GM12878 (cell line): ENCODE measurements around the gene MCM9. TPM values are rescaled to one million over a fixed set of nuclear protein-coding genes. Genes with fewer than 3 reads are reported as not detected.

ENCODE experiments used
- ASH2L ChIP-seq: fragments of 300-600, 200-600 bp; sonication (generic); IDR thresholded peaks from 2 replicates; pipeline ENCODE4 v1.6.1; 2017; ENCODE audit warnings: low read depth, mild to moderate bottlenecking, borderline replicate concordance
- ATF7 ChIP-seq: fragments of 450-650 bp; IDR thresholded peaks from 2 replicates; pipeline ENCODE4 v1.6.1; 2016; ENCODE audit warnings: low read depth, mild to moderate bottlenecking
- CBFB ChIP-seq: IDR thresholded peaks from 2 replicates; pipeline ENCODE4 v1.6.1; 2016; ENCODE audit warnings: antibody characterized with exemption, low read depth
- HDAC2 ChIP-seq: fragments of 200-600 bp; sonication (generic); IDR thresholded peaks from 2 replicates; pipeline ENCODE4 v1.6.1; 2017
- MYC ChIP-seq: IDR thresholded peaks from 2 replicates; pipeline ENCODE4 v1.6.1; 2011; ENCODE audit warnings: mild to moderate bottlenecking, low read length, moderate library complexity, inconsistent platforms; ENCODE audit not compliant: insufficient read depth, insufficient replicate concordance, insufficient read length, severe bottlenecking
- NFIC ChIP-seq: IDR thresholded peaks from 2 replicates; pipeline ENCODE4 v1.6.1; 2012; ENCODE audit warnings: low read depth, mild to moderate bottlenecking, inconsistent platforms, low read length, moderate library complexity
- POU2F2 ChIP-seq: IDR thresholded peaks from 3 replicates; pipeline ENCODE4 v1.6.1; 2011; ENCODE audit warnings: low read depth, mild to moderate bottlenecking, low read length, borderline replicate concordance
- RUNX3 ChIP-seq: IDR thresholded peaks from 2 replicates; pipeline ENCODE4 v1.6.1; 2012; ENCODE audit warnings: low read length, inconsistent platforms
- SIN3A ChIP-seq: IDR thresholded peaks from 2 replicates; pipeline ENCODE4 v1.6.1; 2012; ENCODE audit warnings: low read depth, low read length, improper control_type of control experiment
- SPI1 ChIP-seq: IDR thresholded peaks from 2 replicates; pipeline ENCODE4 v1.6.1; 2011; ENCODE audit warnings: low read depth, mild to moderate bottlenecking, low read length, moderate library complexity, borderline replicate concordance; ENCODE audit not compliant: insufficient read depth
- SRF ChIP-seq, 2 experiments: IDR thresholded peaks; 2 replicates each; pipeline ENCODE4 v1.6.1; 2011; ENCODE audit warnings: low read depth in 2 of 2, low read length in 2 of 2, mild to moderate bottlenecking in 1 of 2, moderate library complexity in 1 of 2
- TCF12 ChIP-seq: IDR thresholded peaks from 2 replicates; pipeline ENCODE4 v1.6.1; 2011; ENCODE audit warnings: low read depth, mild to moderate bottlenecking, low read length
- ZBTB11 ChIP-seq: fragments of 450-650 bp; formaldehyde crosslinking; IDR thresholded peaks from 2 replicates; pipeline ENCODE4 v1.5.0; 2022; ENCODE audit warnings: mild to moderate bottlenecking, missing genetic modification characterization
- ZBTB33 ChIP-seq: fragments of 450-650 bp; IDR thresholded peaks from 2 replicates; pipeline ENCODE4 v1.6.1; 2017; ENCODE audit warnings: mild to moderate bottlenecking
- ZBTB4 ChIP-seq: fragments of 450-650 bp; formaldehyde crosslinking; IDR thresholded peaks from 2 replicates; pipeline ENCODE4 v1.4.0; 2022; ENCODE audit warnings: mild to moderate bottlenecking, moderate library complexity
- ZNF207 ChIP-seq: fragments of 450-650 bp; IDR thresholded peaks from 2 replicates; pipeline ENCODE4 v1.6.1; 2014; ENCODE audit warnings: antibody characterized with exemption, mild to moderate bottlenecking, borderline replicate concordance
- ZNF592 ChIP-seq: fragments of 450-650 bp; IDR thresholded peaks from 2 replicates; pipeline ENCODE4 v1.6.1; 2017; ENCODE audit warnings: mild to moderate bottlenecking, moderate library complexity
- polyA plus RNA-seq, 11 experiments: library from polyadenylated mRNA; depleted of rRNA in 4 of 11; unstranded in 6 of 11; stranded (reverse) in 5 of 11; fragments of >200 nt; fragmentation: Nextera tagmentation in 4 of 11; fragmentation: Illumina TruSeq in 1 of 11; extraction: Ambion mirVana in 4 of 11; extraction: Trizol in 1 of 11; gene quantifications; 1 replicate in 1 of 11; 2 replicates in 10 of 11; pipeline versions ENCODE4 v1.2.1 to v1.2.3, GENCODE V29; 2011 to 2016; ENCODE audit warnings: inconsistent platforms in 2 of 11, missing spikeins in 2 of 11, low read depth in 1 of 11
- total RNA-seq, 4 experiments: library from RNA; depleted of rRNA in 3 of 4; stranded (reverse); fragments of >200 nt in 3 of 4; fragmentation: Illumina TruSeq in 1 of 4; extraction: Trizol in 1 of 4; gene quantifications; 2 replicates each; pipeline versions ENCODE4 v1.2.1 to v1.2.3, GENCODE V29; 2013 to 2021

The MCM9 gene
- total and polyA plus RNA-seq, 10 of the 15 experiments (the other 5 are each of a cell fraction or from before 2014, with no cell fraction given), result 3.4 to 18.5 (median 9.7) TPM

GRCh38 chr6:118843685-118844390 is 91.1 kb downstream of the MCM9 start (continued):
- peak; percentile 95 for TF ChIP-seq NFIC
- peak; percentile 43; the same call in 1 of the 2 replicates for TF ChIP-seq SPI1
- TF ChIP-seq POU2F2, result no peak; the same call in 2 of the 3 replicates
- no peak for TF ChIP-seq SIN3A
- TF ChIP-seq RUNX3, result peak; percentile 96
- TF ChIP-seq ZBTB11 (CRISPR knock-in tag), result no peak
- no peak for TF ChIP-seq MYC
- TF ChIP-seq CBFB, result 0 out of 2 replicates have a peak, but pooled peaks have one; percentile 35
- no peak for TF ChIP-seq HDAC2
- TF ChIP-seq ZNF207, result no peak
- peak; percentile 63 for TF ChIP-seq ATF7
- TF ChIP-seq SRF (IDR thresholded peaks at IDR 0.05; ENCODE audit: low read depth in 2 of 2, low read length in 2 of 2), result peak in 1 of 2 experiments; percentile 69; a peak in 1 of 4 replicates
- TF ChIP-seq ZBTB4, result no peak
- TF ChIP-seq ZNF592, result no peak
- no peak for TF ChIP-seq TCF12
- TF ChIP-seq ZBTB33, result no peak
- no peak for TF ChIP-seq ASH2L
